Fibroblast of upper back skin (primary cell): ENCODE measurements around the gene GPR17.

Experiments used
- DNase-seq: peaks from one replicate; pipeline ENCODE4 v3.0.0-alpha.2; 2013

The GPR17 gene

GRCh38 chr2:127656569-127657231 lies 10.7 kb downstream of the GPR17 start:
- no peak for DNase-seq

GRCh38 chr2:127657232-127657595 lies 11.3 kb downstream of the GPR17 start:
- no peak for DNase-seq

- DNase-seq, result no peak
Measured at GRCh38 chr2:127658146-127658545, 12.2 kb downstream of the GPR17 start.

- DNase-seq, result no peak
Measured at GRCh38 chr2:127658641-127659407, 12.9 kb downstream of the GPR17 start.

- no peak for DNase-seq
Measured at GRCh38 chr2:127659408-127660290, 13.7 kb downstream of the GPR17 start.

GRCh38 chr2:127660291-127660578 lies 14.3 kb downstream of the GPR17 start:
- no peak for DNase-seq

GRCh38 chr2:127661072-127661649 lies 15.2 kb downstream of the GPR17 start:
- DNase-seq, result peak; percentile 23

- DNase-seq, result no peak
Measured at GRCh38 chr2:127661949-127662510, 16.1 kb downstream of the GPR17 start.

- no peak for DNase-seq
Measured at GRCh38 chr2:127662937-127663565, 17.1 kb downstream of the GPR17 start.

GRCh38 chr2:127663566-127664064 lies 17.7 kb downstream of the GPR17 start:
- DNase-seq, result no peak

- DNase-seq, result no peak
Measured at GRCh38 chr2:127664065-127664894, 18.3 kb downstream of the GPR17 start.

GRCh38 chr2:127664895-127665225 lies 18.9 kb downstream of the GPR17 start:
- no peak for DNase-seq

- DNase-seq, result no peak
Measured at GRCh38 chr2:127665267-127665893, 19.4 kb downstream of the GPR17 start.

- no peak for DNase-seq
Measured at GRCh38 chr2:127669056-127669455, 23.1 kb downstream of the GPR17 start.

- DNase-seq, result no peak
Measured at GRCh38 chr2:127670055-127670956, 24.4 kb downstream of the GPR17 start.

GRCh38 chr2:127670957-127671290 lies 25.0 kb downstream of the GPR17 start:
- no peak for DNase-seq

- no peak for DNase-seq
Measured at GRCh38 chr2:127671557-127672302, 25.8 kb downstream of the GPR17 start.

- no peak for DNase-seq
Measured at GRCh38 chr2:127672341-127673224, 26.6 kb downstream of the GPR17 start.
